Right forelimb (tissue), 1 donor: Measurements from ENCODE around the gene RUNDC1.
"Not testable (repeated sequence)": the region's sequence is repeated elsewhere in the genome, so short reads cannot be mapped to it uniquely, and the experiment has no call there.

Source experiments
- DNase-seq: peaks from one replicate; pipeline ENCODE4 v3.0.0-alpha.2; 2018

Gene RUNDC1

GRCh38 chr17:42992872-42993271 lies 12.5 kb downstream of the RUNDC1 start:
- DNase-seq: no peak

DNA sequence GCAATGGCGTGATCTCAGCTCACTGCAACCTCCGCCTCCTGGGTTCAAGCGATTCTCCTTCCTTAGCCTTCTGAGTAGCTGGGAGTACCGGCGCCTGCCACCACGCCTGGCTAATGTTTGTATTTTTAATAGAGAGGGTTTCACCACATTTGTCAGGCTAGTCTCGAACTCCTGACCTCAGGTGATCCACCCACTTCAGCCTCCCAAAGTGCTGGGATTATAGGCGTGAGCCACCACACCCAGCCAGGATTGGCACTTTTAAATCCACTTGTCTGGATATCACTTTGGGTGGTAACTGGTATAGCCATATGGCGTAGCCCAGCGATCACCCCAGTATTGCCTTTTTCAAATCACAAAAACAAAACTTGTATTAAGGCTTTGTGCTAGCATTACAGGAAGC lies 13.5 kb downstream of the RUNDC1 start:
- DNase-seq: not testable (repeated sequence)

- DNase-seq: no peak
Observed at GRCh38 chr17:42997390-42997983, 17.1 kb downstream of the RUNDC1 start.

DNA sequence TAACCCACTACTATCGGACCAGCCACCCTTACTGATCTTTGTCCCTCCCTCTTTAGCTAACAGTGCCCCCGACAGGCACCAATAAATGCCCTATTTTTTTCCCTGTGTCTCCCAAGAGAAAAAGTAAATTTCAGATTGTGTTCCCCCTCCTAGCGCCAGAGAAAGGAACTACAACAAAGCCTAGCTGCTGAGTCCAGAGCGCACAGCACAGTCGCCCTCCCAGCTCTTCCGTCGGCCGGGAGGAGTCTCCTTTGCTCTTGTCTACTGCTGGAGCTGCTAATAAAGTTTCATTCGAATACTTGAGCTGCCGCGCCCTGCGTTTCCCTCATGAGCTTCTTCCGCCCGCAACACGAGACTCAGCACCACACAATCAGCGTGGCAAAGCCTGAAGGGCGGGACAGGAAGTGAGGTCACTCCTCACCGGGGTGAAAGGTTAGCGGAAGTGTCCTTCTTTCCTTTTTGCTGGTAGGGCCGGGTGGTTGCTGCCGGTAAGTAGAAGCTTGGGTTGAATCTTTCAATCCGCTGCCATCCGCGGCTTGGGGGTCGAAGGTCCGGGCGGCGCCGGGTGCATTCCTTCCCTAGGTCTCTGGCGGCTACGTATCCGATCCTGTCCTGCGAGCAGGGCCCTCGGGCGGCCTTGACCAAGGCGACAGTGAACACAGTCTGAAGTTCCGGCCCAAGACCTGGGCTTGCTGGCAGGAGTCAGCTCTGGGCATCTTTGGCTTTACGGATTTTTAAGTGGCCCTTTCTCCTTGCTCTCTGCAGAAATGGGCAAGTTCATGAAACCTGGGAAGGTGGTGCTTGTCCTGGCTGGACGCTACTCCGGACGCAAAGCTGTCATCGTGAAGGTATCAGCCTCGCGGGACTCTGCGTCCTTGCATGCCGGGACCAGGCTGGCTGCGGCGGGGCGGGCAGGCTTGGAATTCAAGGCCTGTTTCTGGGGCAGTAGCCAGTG lies 17.9 kb downstream of the RUNDC1 start, which contains the start of gene RPL27:
Gene RPL27 (plus strand): TSS at position 436 of the 955 bp plus-strand sequence. CDS start 332 bp downstream, at position 768.
- peak; percentile 98 for DNase-seq

DNA sequence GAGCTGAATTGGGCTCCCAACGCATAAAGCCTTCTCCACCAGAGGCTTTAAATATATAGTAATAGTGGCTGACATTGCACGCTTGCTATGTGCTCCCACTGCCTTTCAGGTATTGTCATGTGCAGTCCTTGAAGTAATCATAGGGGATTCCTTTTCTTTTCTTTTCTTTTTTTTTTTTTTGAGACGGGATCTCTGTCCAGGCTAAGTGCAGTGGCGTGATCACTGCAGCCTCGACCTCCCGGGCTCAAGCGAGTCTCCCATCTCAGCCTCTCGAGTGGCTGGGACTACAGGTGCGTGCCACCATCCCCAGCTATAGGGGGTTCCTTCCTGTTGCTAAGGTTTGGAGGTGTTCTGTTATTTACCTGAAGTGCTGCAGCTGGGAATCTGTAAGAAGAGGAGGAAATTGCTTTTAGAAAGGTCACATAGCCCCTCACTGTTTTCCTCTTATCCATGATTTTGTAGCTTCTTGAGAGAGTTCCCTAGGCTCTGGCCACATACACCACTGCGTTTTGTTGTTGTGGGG lies 18.7 kb downstream of the RUNDC1 start:
- DNase-seq: no peak

- DNase-seq: not testable (repeated sequence)
Observed at GRCh38 chr17:43000894-43001293, 20.5 kb downstream of the RUNDC1 start.

DNA sequence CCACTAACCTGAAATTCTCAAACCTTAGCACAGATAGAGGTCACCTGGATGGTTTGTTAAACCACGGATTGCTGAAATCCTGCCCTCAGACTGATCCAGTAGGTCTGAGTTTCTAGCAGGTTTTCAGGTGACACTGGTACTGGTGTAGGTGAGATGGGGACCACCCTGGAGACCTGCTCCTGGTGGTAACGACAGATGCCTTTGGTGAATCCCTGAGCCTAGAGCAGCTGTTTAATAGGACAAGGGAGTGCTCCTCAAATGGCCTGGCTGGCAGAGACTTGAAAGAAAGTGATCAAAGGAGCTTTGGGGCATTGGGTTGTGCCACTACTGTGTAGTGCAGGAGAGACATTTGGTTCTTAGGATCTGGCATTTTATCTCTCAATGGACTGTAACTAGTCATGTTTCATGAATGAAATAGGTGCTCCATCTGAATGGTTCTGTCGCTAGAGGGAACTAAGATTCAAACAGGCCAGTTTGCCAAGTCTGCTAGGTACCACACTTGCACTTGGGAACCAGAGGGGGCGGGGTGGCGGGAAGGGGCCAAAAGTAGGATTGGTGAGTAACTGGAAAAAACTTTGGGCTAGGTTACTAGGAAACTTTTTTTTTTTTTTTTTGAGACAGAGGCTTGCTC lies 23.3 kb downstream of the RUNDC1 start:
- DNase-seq: no peak

GRCh38 chr17:43006639-43007551 lies 26.5 kb downstream of the RUNDC1 start, which contains the start of gene IFI35:
TSS of gene IFI35 (plus strand) at chr17:43006784. CDS start at chr17:43006948, 164 bp downstream.
- DNase-seq: peak; percentile 86

DNA sequence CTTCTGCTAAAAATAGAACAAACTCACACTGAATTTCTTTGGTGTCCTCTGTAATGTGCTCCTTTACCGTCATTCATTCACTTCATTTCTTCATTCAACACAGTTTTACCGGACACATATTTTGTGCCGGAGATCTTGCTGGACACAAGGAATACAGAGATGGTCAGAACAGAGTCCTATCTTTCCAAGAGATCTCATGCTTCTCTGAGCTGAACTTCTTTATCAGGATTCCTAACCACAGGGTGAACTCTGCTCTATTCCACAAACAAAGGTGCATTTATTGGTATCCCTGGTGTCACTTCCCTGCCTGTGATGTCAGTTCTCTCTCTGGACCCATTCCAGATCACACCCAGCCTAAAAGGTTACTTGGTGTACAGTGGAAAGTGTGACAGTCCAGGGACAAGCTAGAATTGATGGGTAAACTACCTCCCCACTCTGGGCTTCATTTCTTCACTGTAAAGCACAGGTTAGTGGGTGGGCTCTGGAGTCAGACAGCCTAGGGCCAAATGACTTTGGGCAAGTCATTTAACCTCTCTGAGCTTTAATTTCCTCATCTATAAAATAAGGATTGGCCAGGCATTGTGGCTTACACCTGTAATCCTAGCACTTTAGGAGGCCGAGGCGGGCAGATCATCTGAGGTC lies 30.4 kb downstream of the RUNDC1 start:
- DNase-seq: no peak

GRCh38 chr17:43011728-43012472 lies 31.5 kb downstream of the RUNDC1 start:
- no peak for DNase-seq

DNA sequence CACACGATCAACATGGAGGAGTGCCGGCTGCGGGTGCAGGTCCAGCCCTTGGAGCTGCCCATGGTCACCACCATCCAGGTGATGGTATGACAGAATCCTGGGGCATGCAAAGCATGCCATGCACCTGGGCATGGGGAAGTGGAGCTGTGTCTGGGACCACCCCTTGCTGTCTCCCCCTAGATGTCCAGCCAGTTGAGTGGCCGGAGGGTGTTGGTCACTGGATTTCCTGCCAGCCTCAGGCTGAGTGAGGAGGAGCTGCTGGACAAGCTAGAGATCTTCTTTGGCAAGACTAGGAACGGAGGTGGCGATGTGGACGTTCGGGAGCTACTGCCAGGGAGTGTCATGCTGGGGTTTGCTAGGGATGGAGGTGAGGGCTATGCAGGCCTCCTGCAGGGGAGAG lies 32.9 kb downstream of the RUNDC1 start:
- DNase-seq: no peak

GRCh38 chr17:43014020-43014648 lies 33.8 kb downstream of the RUNDC1 start:
- no peak for DNase-seq

DNA sequence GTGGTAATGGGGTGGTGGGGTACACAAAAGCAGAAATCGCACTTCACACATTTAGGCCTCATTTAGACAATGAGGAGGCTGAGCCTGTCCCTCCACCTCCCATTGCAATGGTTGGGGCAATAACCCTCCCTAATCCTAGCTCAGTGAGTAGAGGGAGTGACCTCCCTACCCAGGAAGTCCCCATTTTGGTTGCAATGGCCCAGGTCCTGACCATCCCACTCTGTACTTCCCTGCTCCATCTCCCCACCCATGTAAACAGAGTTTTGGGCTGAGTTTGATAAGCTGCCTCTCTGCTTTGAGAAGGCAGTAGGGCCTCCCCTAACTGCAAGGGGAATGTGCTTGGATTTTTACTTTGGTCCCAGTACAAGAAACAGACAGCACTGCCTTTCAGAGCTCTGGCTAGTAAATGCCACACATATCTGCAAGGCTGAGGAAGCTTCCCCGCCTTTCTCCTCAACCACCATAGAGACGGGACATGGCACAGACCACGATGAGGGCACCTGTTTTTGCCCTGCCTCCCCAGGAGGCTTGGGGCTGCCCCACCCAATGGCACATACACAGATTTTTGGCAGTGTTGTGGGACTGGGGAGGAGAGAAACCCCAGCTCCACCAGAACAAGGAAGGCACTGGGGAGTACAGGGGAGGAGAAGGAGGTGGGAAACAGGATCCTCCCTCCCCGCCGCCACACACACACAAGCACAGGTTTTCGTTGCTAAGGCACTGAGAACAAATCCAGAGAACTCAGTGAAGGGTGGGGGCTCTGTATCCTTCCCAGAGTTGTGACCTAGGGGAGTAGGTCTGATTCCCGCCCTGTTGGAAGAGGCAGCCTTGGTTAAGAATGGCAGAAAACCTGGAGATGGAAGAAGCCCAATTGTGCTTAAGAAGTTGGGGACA lies 34.5 kb downstream of the RUNDC1 start:
- DNase-seq: no peak

GRCh38 chr17:43015579-43015978 lies 35.2 kb downstream of the RUNDC1 start:
- DNase-seq: no peak

DNA sequence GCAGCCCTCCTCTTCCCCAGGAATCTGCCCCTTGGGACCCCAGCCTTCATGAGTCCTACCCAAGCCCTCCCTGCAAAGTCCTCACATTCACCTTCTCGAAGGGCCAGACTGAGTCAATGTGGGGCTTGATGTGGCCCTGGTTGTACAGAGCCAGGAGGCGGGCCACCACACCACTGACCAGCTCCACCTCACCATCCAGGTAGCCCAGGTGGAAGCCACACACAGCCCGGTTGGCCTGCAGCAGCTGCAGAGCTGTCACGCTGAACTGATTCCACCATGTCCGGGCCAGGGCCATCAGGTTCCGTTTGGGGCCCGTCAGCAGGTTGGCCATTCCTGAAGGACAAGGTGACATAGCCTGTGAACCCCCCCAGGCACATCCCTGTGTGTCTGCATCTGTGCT lies 35.9 kb downstream of the RUNDC1 start:
- no peak for DNase-seq

GRCh38 chr17:43018008-43018853 lies 37.9 kb downstream of the RUNDC1 start:
- DNase-seq: no peak

DNA sequence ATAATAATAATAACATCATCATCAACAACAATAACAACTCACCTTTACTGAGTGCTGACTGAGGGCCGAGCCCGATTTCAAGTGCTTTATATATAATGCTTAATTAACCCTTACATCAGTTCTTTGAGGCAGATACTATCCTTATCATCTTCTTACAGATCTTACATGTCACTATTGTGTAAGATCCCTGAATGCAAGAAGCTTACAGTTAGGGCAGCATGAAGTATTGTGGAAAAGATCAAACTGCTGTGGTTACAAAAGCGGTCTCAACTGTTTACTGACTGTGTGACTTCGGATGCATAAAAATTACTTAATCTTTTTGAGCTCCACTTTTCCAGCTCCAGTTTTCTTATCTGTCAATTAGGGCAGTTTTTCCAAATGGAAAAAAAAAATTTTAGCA lies 38.6 kb downstream of the RUNDC1 start:
- DNase-seq: no peak

DNA sequence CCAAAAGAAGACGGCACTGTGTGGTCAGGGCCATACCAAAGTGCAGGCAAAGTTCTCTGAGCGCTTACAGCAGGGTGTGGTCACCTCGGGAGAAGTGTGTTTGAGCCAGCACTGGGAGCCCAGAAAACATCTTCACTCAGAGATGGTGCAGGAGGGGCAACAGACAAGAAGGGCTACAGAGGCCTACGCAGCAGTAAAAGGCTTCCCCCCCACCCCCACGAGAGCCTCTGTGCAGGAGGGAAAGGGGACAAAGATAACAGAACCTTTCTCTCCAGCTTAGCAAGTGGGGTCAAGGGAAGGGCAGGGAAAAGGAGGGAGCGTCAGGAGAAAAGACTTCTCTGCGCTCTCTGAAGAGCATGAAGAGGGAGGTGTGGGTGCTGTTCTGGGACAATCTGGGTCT lies 39.1 kb downstream of the RUNDC1 start:
- no peak for DNase-seq
